HFF-Myc (cell line): ENCODE data around the gene NFIX.
"Not testable (repeated sequence)": the region's sequence is repeated elsewhere in the genome, so short reads cannot be mapped to it uniquely, and the experiment has no call there.

ENCODE experiments used
- DNase-seq: peaks from one replicate; pipeline ENCODE4 v3.0.0-alpha.2; 2011; ENCODE audit warnings: low read depth; ENCODE audit errors: extremely low read depth
- H3K4me3 ChIP-seq: replicated peaks from 2 replicates; pipeline ENCODE4 v1.5.1; 2011; ENCODE audit warnings: low read depth, mild to moderate bottlenecking, control low read depth, low read length
- TF ChIP-seq, protein P1 (sequence below): IDR thresholded peaks from 2 replicates; pipeline ENCODE4 v1.5.1; 2012; ENCODE audit warnings: mild to moderate bottlenecking, low read depth, low read length, control low read depth; ENCODE audit errors: missing control alignments

The NFIX gene

DNA sequence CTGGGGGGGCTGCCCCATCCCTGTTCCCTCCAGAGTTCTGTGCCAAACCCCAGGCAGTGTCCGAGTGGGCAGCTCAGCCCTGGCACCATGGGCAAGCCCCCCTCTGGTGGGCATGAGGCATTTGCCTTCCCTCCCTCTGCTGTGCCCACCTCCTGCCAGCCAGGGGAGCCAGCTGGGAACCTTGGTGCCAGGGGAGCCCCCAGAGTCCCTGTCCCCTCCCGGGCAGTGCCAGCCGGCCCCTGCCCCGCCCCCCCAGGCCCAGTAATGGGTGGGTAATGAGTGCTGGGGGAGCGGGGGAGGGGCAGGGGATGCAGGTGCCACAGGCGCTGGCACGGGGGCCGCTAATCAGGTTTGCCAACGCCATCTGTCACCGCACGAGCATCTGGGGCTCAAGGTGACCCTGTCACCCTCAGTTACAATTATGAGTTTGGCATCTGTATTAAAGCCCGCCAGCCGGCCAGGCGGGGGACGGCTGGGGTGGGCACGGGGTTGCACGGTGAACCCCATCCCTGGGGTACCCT, 20.0 kb upstream of the NFIX start:
- no peak for DNase-seq
- no peak overlapping the region for H3K4me3 ChIP-seq
- TF ChIP-seq, protein P1, sequence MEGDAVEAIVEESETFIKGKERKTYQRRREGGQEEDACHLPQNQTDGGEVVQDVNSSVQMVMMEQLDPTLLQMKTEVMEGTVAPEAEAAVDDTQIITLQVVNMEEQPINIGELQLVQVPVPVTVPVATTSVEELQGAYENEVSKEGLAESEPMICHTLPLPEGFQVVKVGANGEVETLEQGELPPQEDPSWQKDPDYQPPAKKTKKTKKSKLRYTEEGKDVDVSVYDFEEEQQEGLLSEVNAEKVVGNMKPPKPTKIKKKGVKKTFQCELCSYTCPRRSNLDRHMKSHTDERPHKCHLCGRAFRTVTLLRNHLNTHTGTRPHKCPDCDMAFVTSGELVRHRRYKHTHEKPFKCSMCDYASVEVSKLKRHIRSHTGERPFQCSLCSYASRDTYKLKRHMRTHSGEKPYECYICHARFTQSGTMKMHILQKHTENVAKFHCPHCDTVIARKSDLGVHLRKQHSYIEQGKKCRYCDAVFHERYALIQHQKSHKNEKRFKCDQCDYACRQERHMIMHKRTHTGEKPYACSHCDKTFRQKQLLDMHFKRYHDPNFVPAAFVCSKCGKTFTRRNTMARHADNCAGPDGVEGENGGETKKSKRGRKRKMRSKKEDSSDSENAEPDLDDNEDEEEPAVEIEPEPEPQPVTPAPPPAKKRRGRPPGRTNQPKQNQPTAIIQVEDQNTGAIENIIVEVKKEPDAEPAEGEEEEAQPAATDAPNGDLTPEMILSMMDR, result no peak

DNA sequence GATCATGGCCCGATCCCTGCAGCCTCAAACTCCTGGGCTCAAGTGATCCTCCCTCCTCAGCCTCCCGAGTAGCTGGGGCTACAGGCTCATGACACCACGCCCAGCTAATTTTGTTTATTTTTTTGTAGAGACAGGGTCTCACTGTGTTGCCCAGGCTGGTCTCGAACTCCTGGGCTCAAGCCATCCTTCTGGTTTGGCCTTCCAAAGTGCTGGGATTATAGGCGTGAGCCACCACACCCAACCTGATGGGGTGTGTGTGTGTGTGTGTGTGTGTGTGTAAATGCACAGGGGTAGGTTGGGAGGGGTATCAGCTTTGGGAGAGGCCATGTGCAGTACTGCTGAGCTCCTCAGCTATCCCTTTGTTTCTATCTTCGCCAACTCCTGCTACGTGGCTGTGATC, 19.2 kb upstream of the NFIX start:
- not testable (repeated sequence) for DNase-seq, H3K4me3 ChIP-seq

DNA sequence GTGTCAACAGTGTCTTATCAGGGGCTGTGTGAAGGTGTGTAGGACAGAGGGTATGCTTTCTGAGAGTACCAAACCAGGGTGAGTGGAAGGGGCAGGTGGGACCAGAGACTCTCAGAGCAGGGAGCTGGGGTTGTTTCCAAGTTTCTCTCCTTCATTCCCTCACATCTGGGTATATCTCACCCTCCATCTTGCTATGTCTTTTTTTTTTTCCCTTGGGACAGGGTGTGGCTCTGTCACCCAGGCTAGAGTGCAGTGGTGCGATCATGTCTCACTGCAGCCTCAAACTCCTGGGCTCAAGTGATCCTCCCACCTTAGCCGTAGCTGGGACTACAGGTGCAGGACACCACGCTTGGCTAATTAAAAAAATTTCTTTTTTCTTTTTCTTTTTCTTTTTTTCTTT, 15.3 kb upstream of the NFIX start:
- no peak for DNase-seq
- H3K4me3 ChIP-seq, result no peak overlapping the region
- TF ChIP-seq, protein P1, result no peak

DNA sequence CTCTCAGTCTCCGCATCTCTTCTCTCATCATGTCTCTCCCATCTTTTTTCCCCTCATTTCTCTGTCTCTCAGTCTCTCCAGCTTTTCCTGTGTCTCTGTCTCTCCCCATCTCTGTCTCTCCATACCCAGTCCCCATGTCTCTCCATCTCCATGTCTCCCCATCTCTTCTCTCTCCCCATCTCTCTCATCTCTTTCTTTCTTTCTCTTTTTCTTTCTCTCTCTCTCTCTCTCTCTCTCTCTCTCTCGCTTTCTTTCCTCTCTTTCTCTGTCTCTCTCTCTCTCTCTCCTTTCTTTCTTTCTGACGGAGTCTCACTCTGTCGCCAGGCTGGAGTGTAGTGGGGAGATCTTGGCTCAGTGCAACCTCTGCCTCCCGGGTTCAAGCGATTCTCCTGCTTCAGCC, 12.6 kb upstream of the NFIX start:
- DNase-seq, result no peak
- H3K4me3 ChIP-seq, result no peak overlapping the region
- TF ChIP-seq, protein P1, result no peak

DNA sequence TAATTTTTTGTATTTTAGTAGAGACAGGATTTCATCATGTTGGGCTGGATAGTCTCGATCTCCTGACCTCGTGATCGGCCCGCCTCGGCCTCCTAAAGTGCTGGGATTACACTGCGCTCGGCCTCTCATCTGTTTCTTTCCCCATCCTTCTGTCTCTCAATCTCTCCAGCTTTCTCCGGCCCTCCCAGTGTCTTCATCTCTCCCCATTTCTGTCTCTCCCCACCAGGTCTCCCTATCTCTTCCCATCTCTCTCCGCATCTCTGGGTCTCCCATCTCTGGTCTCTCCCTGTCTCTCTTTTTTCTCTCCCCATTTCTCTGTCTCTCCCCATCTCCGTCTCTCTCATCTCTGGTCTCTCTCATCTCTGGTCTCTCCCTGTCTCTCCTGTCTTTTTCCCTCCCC, 12.2 kb upstream of the NFIX start:
- no peak for DNase-seq
- peak overlapping the region; percentile 35 for H3K4me3 ChIP-seq
- TF ChIP-seq, protein P1, result no peak

DNA sequence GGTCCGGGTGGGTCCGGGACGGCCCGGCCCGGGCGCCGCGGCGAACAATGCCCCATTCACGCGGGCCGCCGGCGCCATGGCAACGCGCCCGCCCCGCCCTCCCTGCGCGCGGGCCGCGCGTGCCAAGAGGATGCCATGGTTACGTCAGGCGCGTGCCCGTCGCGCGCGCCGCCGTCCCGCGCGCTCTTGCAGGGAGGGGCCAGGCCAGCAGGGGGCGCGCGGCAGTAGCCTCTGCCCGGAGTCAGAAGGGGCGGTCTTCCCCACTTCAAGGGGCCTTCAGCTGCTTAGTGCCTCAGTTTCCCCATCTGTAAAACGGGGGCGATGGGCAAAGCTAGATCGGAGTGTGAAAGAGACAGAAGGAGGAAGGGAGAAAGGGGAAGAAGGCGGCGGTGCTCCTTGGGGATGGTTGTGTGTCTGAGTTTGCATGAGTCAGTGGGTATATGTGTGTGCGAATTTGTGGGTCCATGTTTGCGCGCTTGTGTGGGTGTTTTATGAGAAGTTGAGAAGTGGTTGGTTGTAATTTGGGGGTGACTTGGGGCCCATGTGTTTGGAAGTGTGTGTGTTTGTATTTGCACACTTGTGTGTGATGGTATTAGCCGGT, 11.6 kb upstream of the NFIX start:
- TF ChIP-seq, protein P1, result peak; percentile 85
- peak overlapping the region; percentile 35 for H3K4me3 ChIP-seq
- no peak for DNase-seq

DNA sequence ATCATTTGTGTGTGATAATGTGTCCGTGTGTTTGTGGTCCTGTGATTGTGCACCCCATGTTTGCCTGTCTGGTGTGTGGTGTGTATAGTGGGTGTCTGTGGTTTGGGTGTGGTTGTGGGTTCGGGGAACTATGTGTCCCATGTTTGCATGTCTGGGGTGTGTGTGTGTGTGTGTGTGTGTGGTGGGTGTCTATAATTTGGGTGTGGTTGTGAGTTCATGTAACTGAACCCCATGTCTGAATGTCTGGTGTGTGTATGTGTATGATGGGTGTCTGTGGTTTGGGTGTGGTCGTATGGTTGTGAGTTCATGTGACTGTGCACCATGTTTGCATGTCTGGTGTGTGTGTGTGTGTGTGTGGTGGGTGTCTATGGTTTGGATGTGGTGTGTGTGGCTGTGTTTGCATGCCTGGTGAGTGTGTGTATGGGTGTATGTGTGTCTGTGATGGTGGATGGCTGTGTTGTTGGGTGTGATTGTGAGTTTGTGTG, 11.1 kb upstream of the NFIX start:
- TF ChIP-seq, protein P1, result no peak
- H3K4me3 ChIP-seq, result no peak overlapping the region
- DNase-seq, result no peak
